Posterior cingulate gyrus (tissue), 11 donors: Measurements from ENCODE around the gene RNF44.

Source experiments
- DNase-seq, 10 donors: peaks; one replicate each; pipeline versions ENCODE4 v3.0.0 to v3.0.0-alpha.2; 2020 to 2021; ENCODE audit warnings: mixed read lengths in 3 of 10
- intact Hi-C: fragments of 100-400 bp; cut with DNase I; formaldehyde crosslinking; loops from one replicate; pipeline ENCODE4 v1.15.1; 2023

The RNF44 gene

DNA sequence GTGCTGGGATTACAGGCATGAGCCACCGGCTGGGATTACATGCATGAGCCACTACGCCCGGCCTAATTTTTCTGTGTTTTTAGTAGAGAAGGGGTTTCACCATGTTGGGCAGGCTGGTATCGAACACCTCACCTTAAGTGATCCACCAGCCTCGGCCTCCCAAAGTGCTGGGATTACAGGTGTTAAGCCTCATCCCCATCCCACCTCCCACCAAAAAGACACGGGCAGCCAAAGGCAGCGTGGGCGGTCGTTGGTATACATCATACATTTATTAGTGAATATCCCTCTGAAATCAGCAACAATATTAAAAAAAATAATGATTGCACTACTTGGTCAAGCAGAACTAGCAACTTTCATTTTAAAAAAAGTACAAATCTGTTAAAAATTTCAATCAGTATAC lies 10.7 kb downstream of the RNF44 start:
- intact Hi-C loops = no loop called here
- DNase-seq = peak in 2 of 10 donors; percentile 15 to 53

DNA sequence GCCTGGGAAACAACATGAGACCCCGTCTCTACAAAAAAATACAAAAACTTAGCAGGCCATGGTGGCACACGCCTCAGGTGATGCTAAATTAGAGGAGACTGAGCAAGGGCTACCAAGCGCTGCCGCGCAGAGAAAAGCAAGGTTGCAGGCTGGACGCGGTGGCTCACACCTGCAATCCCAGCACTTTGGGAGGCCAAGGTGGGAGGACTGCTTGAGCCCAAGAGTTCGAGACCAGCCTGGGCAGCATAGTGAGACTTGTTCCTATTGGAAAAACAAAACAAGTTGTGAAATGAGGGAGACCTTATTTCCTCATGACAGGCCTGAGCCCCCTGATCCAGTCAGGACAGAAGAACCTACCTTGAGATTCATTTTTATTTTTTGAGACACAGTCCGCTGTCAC lies 11.5 kb downstream of the RNF44 start:
- intact Hi-C loops = no loop called here
- peak in 2 of 10 donors; percentile 40 to 58 for DNase-seq

- intact Hi-C loops = no loop called here
These were observed 12.2 kb downstream of the RNF44 start for GRCh38 chr5:176524987-176525386.

DNA sequence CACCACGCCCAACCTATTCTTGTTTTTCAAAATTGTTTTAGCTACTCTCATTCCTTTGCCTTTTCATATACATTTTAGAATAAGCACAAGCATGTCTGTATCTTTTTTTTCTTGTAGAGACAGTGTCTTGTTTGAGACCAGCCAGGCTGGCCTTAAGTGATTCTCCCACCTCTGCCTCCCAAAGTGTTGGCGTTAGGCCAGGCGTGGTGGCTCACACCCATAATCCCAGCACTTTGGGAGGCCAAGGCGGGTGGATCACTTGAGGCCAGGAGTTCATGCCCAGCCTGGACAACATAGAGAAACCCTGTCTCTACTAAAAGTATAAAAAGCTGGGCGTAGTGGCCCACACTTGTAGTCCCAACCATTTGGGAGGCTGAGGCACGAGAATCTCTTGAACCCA lies 13.1 kb downstream of the RNF44 start:
- DNase-seq = peak in 1 of 10 donors; percentile 61
- intact Hi-C loops = no loop called here

More at GRCh38 chr5:176524987-176525386, 12.2 kb downstream of the RNF44 start:
- peak in 2 of 10 donors; percentile 20 to 60 for DNase-seq

- DNase-seq = no peak
- intact Hi-C loops = no loop called here
These were observed 15.4 kb downstream of the RNF44 start for GRCh38 chr5:176521699-176522263.

DNA sequence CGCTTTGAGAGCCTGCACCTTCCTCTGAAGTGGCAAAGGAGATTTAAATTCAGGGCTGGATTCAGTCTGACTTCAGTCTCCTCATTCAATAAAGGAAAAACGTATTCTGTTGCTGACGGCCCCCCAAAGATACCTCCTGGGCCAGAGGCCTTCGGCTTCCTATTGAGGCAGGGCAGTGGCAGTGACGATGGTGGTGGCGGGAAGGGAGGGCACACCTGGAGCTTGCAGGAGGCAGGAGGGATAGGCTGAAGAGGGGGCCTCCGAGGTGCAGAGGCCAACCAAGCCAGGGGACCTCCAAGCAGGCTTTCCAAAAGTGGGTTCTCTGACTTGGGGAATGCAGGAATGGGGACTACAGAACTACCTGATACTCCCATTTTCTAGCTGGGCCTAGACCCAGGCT lies 15.9 kb downstream of the RNF44 start:
- intact Hi-C loops = no loop called here
- no peak for DNase-seq

- DNase-seq = no peak
- intact Hi-C loops = no loop called here
These were observed 17.1 kb downstream of the RNF44 start for GRCh38 chr5:176519810-176520720.

DNA sequence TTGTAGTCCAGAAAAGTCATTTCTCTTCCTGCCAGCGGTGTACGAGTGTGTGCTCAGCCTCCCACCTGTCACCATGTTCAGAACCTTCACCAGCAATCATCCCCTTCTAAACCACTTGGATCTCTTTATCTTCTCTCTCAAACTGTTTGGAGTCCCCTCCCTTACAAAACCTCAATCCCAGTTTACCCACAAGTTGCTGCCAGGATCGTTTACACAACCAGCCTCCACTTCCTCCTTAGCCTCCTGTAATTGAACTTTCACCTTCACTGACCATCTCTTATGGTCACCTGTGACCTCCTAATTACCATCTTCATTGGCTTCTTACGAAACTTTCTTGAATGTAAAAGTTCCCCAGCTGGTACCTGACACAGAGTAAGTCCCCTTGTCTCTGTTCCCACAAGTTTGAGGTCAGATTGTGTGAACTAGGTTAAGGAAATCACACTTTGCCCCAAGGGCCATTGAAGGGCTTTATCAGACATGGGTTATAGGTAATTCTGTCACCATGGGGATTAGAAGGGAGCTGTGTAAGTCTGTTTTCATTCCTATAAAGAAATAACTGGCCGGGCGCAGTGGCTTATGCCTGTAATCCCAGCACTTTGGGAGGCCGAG lies 20.0 kb downstream of the RNF44 start:
- intact Hi-C loops = no loop called here
- no peak for DNase-seq

DNA sequence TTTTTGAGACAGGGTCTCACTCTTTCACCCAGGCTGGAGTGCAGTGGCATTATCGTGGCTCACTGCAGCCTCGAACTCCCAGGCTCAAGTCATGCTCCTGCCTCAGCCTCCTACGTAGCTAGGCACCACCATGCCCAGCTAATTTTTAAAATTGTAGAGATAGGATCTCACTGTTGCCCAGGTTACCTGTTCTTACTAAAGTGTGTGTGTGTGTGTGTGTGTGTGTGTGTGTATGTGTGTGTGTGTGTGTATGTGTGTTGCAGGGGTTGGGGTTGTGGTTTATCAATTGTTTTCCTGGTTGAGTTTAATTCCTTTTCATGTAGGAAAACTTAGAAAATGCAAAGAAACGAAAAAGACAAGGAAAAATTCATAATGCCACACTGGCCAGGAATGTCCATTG lies 21.8 kb downstream of the RNF44 start:
- DNase-seq = no peak
- intact Hi-C loops = no loop called here

- no peak for DNase-seq
- intact Hi-C loops = no loop called here
These were observed 22.8 kb downstream of the RNF44 start for GRCh38 chr5:176514244-176514950.

DNA sequence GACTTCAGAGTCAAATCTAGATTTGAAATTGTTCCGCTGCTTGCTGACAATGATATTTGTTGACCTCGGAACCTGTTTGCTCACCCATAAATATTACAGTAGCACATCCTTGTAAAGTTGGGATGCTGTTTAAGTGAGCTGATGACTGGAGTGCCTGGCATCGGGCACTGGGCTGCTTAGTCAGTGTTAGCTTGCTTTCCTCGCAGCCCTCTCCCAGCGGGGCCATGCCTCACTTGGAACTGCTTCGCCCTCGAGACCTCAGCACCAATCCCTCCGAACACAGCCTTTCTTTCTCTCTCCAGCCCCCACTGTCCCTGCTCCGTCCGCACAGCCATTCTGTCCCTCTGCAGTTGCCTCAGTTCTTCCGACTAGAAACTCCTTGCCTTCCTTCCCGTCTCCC lies 23.4 kb downstream of the RNF44 start:
- DNase-seq = no peak
- intact Hi-C loops = no loop called here

GRCh38 chr5:176508603-176509002 lies 28.6 kb downstream of the RNF44 start:
- intact Hi-C loops = no loop called here
- no peak for DNase-seq

GRCh38 chr5:176507911-176508310 lies 29.3 kb downstream of the RNF44 start:
- intact Hi-C loops = no loop called here
- DNase-seq = no peak

- intact Hi-C loops = no loop called here
- DNase-seq = no peak
These were observed 33.7 kb downstream of the RNF44 start for GRCh38 chr5:176503496-176503895.

- no peak for DNase-seq
- intact Hi-C loops = no loop called here
These were observed 35.9 kb downstream of the RNF44 start for GRCh38 chr5:176501333-176501732.

GRCh38 chr5:176500511-176500910 lies 36.7 kb downstream of the RNF44 start:
- intact Hi-C loops = no loop called here
- no peak for DNase-seq

- intact Hi-C loops = no loop called here
- no peak for DNase-seq
These were observed 37.9 kb downstream of the RNF44 start for GRCh38 chr5:176499273-176499672.

- intact Hi-C loops = no loop called here
- DNase-seq = no peak
These were observed 39.4 kb downstream of the RNF44 start for GRCh38 chr5:176497852-176498251.

- intact Hi-C loops = no loop called here
- no peak for DNase-seq
These were observed 44.8 kb downstream of the RNF44 start for GRCh38 chr5:176492431-176492830.

- intact Hi-C loops = no loop called here
These were observed 45.3 kb downstream of the RNF44 start for GRCh38 chr5:176491901-176492300.

GRCh38 chr5:176491101-176491502 lies 46.1 kb downstream of the RNF44 start:
- intact Hi-C loops = no loop called here
- no peak for DNase-seq

More at GRCh38 chr5:176491901-176492300, 45.3 kb downstream of the RNF44 start:
- DNase-seq = no peak
